ENCODE results near the gene THTPA.
"Not testable (repeated sequence)": the region's sequence is repeated elsewhere in the genome, so short reads cannot be mapped to it uniquely, and the experiment has no call there.

Gene THTPA

DNA sequence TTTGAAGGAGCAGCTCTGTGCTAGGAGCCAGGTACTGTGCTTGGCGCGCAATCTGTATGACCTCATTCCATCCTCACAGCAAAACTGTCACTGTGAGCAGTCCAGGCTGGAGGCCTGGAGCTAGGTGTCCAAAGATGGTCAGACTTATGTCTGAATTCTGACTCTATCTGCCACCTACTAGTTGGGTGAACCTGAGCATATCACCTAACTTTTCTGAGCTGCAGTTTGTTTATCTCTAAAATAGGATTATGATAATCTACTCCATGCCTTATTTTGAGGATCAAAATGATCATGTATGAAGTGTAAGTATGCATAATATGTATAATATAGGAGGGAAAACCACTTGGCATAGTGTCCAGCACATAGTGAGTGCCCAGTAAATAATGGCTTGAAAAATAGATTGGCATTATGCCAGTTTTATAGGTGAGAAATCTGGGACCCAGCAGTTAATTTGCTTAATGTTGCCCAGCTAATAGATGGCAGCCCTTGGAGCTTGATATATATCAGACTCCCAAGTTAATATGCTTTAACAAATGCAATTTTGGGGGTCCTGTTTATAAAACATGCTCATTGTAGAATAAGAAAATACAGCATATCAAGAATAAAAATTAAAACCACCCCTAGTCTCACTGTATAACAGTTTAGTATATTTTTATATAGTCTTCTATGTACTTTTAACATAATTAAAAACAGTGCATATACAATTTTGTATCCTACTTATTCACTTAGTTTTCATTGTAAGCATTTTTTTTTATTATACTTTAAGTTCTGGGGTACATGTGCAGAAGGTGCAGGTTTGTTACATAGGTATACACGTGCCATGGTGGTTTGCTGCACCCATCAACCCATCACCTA, 27.1 kb downstream of the THTPA start:
- in situ Hi-C loops (cut with MboI; ENCODE audit: low sequenced_read_pairs), result no loop called here

DNA sequence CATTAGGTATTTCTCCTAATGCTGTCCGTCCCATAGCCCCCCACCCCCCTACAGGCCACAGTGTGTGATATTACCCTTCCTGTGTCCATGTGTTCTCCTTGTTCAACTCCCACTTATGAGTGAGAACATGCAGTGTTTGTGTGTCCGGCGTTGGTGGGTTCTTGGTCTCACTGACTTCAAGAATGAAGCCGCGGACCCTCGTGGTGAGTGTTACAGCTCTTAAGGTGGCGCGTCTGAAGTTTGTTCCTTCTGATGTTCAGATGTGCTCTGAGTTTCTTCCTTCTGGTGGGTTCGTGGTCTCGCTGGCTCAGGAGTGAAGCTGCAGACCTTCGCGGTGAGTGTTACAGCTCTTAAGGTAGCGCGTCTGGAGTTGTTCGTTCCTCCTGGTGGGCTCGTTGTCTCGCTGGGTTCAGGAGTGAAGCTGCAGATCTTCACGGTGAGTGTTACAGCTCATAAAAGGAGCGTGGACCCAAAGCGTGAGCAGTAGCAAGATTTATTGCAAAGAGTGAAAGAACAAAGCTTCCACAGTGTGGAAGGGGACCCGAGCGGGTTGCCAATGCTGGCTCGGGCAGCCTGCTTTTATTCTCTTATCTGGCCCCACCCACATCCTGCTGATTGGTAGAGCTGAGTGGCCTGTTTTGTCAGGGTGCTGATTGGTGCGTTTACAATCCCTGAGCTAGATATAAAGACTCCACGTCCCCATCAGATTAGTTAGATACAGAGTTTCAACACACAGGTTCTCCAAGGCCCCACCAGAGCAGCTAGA, 27.9 kb downstream of the THTPA start:
- in situ Hi-C loops (cut with MboI; ENCODE audit: low sequenced_read_pairs), result not testable (repeated sequence)

DNA sequence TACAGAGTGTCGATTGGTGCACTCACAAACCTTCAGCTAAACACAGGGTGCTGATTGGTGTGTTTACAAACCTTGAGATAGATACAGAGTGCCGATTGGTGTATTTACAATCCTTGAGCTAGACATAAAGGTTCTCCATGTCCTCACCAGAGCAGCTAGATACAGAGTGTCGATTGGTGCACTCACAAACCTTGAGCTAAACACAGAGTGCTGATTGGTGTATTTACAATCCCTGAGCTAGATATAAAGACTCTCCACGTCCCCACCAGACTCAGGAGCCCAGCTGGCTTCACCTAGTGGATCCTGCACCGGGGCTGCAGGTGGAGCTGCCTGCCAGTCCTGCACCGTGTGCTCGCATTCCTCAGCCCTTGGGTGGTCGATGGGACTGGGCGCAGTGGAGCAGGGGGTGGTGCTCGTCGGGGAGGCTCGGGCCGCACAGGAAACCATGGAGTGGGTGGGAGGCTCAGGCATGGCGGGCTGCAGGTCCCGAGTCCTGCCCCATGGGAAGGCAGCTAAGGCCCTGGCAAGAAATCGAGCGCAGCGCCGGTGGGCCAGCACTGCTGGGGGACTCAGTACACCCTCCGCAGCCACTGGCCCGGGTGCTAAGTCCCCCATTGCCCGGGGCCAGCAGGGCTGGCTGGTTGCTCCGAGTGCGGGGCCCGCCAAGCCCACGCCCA, 28.6 kb downstream of the THTPA start:
- in situ Hi-C loops (cut with MboI; ENCODE audit: low sequenced_read_pairs), result not testable (repeated sequence)

DNA sequence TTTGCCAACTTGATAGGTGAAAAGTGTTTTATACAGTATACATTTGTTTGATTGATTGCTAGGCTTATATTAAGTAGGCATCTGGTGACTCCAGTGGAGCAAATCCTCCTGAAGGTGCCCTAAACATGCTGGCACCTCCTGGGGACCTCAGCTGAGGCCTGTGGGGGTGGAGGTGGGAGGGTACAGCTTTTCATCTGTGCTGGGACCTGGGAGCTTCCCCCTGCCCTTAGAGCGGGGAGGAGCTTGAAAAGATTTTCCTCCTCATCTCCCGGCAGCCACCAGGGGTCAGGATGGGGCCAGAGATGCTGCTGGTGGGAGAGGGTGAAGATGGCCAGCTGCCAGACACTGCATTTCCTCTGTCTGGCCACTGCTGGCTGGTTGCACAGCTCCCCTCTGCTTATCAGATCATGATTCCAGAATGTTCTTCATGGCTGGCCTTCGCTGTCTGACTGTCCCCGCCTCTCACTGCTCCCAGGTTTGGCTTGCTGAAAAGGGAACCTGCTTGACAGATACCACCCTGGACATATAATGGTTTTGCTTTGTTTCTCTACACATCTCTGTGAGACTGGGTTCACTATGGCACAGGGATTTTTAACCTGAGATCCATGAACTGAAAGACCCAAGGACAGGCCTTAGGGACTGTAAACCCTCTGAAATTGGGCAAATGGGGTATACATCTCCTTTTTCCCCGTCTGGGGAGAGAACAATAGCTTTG, 33.0 kb downstream of the THTPA start:
- in situ Hi-C loops (cut with MboI; ENCODE audit: low sequenced_read_pairs), result no loop called here

DNA sequence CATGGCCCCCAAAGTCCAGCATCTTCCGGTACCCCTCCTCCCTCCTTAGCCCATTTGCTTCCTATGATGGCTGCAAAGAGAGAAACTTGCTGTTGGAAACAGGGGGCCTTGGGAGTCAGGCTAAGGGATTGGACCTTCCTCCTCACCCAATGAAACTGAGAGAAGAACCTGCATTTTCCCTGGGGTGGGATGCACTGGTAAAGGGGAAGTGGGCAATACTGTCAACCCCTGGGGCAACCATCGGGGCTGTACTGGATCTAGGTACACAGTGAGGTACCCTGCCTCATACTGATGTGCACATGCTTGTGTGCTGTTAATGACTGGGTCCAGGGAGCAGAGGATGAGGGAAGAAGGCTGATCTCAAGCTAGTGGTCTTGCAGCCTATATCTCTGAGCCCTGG, 33.5 kb downstream of the THTPA start:
- in situ Hi-C loops (cut with MboI; ENCODE audit: low sequenced_read_pairs), result no loop called here

DNA sequence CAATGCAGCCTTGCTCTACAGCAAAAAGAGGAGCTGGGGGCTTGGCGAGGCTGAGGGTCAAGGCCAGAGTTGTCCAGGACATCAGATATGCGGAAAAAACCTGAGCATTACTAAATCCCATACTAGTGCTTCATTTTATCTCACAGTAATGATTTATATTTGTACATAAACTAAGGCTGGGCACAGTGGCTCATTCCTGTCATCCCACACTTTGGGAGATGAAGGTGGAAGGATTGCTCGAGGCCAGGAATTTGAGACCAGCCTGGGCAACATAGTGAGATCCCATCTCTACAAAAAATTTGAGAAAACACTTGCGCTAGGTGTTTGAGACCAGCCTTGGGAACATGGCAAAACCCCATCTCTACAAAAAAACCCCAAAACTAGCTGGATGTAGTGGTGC, 34.1 kb downstream of the THTPA start:
- in situ Hi-C loops (cut with MboI; ENCODE audit: low sequenced_read_pairs), result no loop called here

DNA sequence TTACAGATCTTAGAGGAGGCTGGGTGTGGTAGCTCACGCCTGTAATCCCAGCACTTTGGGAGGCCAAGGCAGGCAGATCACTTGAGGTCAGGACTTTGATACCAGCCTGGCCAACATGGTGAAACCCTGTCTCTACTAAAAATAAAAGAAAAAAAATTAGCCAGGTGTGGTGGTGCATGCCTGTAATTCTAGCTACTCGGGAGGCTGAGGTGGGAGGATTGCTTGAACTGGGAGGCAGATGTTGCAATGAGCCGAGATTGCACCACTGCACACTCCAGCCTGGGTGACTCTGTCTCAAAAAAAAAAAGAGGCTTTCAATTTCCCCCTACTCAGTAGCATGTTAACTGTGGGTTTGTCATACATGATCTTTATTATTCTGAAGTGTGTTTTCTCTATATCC, 38.1 kb downstream of the THTPA start:
- in situ Hi-C loops (cut with MboI; ENCODE audit: low sequenced_read_pairs), result not testable (repeated sequence)

DNA sequence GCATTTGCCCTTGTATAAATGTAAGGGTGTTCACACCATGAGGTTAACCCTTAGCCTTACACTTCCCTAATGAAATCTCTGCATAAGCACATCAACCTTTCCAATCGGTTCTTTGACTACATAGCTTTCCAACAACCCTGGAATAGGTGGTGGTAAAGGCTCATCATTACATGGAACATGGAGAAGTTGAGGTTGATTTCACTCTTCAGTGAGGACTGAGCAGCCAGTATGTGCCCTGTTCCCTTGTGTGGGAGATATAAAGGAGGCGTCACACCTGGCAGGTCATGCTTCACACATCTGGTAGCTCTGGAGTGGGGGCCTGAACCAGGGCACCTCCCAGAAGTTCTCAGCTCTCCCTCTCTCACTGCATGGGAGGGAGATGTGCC, 44.2 kb downstream of the THTPA start:
- in situ Hi-C loops (cut with MboI; ENCODE audit: low sequenced_read_pairs), result no loop called here

DNA sequence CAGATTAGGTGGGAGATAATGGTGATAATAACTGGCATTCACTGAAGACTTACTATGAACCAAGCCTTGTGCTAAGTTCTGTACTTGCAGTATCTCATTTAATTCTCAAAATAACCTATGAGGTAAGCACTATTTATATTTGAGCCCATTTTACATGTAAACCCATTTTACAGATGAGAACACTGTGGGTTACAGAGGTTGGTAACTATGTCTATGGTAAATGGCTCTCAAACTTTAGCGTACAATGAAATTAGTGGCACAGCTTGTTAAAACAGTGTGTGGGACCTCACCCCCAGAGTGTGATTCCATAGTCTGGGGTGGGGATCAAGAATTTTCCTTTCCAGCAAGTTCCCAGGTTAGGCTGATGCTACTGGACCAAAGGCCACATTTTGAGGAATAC, 44.7 kb downstream of the THTPA start:
- in situ Hi-C loops (cut with MboI; ENCODE audit: low sequenced_read_pairs), result no loop called here

DNA sequence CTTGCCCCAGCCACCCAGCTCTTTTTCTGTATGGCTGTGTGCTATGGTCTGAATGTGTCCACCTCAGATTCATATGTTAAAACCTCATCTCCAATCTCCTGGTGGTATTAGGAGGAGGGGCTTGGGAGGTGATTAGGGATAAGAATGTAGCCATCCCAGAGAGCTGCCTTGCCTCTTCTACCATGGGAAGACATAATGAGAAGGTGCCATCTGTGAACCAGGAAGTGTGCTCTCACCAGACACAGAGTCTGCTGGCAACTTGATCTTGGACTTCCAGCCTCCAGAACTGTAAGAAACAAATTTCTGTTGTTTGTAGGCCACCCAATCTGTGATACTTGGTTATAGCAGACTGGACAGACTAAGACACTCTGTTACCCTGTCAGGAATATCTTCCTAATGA, 45.4 kb downstream of the THTPA start:
- in situ Hi-C loops (cut with MboI; ENCODE audit: low sequenced_read_pairs), result no loop called here

DNA sequence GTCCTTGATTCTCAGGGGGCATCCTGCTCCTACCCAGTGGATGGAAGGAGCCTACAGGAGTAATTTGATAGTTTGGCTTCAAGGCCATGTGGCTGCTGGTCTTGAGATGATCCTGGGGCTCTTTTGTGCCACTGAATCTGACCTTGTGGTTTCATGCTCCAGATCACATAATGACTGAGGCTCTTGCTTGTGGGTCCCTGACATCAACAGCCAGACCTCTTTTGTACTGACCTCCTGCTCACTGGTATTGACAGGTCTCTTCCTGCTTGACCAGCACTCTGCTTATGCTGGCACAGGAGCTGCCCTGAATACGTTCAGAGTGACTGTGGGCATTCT, 45.7 kb downstream of the THTPA start:
- in situ Hi-C loops (cut with MboI; ENCODE audit: low sequenced_read_pairs), result no loop called here

DNA sequence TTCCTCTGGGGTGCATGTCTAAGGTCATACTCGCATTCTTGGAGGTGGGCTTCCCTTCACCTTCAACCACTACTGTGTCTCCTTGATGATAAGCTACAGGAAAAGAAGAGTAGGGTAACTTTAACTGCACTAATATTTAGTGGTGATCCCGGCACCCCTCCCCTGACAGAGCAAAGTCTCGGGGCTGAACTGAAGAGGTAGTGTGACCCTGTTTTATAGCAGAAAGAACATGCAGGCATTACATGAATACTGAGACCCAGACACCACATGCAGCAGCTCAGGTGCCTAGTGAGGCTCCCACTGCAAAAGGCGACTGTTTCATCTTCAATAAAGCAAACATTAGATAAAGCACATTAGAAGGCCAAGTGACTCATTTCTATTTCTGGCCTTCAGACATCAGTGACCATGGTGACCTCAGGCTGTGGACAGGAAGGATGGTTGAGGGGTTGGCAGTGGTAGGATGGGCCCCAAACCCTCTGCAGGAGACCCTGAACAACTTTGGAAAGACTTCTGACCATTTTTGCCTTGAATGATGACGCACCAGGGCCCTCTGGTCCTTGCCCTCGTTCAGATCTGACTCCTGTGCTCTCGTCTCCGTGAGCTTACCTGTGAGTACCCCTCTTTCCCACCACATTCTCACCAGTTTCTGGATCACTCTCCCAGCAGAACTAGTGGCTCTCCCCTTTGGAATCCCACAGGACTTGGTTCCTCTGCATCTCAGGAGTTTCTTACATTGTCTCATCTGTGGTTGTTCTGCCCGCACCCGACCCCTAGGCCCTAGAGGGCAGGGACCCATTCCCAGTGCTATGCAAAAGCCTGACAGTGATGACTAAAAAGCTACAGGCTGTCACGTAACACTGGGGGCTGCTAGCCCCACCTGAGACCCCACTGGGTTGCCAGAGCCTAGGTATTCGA, 46.4 kb downstream of the THTPA start:
- in situ Hi-C loops (cut with MboI; ENCODE audit: low sequenced_read_pairs), result no loop called here

DNA sequence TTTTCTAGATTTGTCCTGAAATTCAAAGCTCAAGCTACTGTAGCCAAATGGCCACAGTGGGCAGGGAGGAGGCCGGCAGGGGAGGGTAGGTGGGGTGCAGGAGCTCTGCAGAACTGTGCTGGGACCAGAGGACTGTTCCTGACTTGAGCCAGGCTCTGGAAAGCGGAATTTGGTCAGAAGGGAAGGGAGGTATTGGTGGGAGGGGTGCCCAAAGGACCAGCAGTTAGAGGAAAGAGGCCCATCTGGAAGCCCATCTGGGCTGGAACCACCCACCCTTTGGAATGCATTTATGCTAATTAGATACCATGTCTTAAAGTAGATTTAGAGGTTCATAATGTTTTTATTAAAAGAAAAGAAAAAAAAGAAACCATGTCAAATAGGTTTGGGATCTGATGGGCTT, 47.0 kb downstream of the THTPA start:
- in situ Hi-C loops (cut with MboI; ENCODE audit: low sequenced_read_pairs), result no loop called here

DNA sequence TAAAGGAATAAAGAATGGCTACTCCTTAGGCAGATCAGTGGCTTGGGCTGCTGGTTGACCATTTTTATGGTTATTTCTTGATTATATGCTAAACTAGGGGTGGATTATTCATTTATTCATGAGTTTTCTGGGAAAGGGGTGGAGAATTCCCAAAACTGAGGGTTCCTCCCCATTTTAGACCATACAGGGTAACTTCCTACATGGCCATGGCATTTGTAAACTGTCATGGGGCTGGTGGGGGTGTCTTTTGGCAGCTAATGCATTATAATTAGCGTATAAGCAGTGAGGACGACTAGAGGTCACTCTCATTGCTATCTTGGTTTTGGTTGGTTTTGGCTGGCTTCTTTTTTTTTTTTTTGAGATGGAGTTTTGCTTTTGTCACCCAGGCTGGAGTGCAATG, 48.1 kb downstream of the THTPA start:
- in situ Hi-C loops (cut with MboI; ENCODE audit: low sequenced_read_pairs), result no loop called here

DNA sequence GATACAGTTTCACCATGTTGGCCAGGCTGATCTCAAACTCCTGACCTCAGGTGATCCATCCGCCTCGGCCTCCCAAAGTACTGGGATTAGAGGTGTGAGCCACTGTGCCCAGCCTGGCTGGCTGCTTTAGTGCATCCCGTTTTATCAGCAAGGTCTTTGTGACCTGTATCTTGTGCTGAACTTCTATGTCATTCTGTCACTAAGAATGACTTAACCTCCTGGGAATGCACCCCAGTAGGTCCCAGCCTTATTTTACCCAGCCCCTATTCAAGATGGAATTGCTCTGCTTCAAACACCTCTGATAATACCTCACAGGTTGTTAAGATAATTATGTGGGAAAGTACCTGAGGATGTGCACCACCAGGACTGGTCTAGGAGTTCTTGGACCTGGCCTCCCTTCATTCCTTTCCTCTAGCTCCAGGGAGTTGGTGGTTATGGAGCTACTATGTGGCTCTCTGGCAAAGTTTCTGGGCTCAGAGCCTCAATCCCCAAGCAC, 48.7 kb downstream of the THTPA start:
- in situ Hi-C loops (cut with MboI; ENCODE audit: low sequenced_read_pairs), result no loop called here

DNA sequence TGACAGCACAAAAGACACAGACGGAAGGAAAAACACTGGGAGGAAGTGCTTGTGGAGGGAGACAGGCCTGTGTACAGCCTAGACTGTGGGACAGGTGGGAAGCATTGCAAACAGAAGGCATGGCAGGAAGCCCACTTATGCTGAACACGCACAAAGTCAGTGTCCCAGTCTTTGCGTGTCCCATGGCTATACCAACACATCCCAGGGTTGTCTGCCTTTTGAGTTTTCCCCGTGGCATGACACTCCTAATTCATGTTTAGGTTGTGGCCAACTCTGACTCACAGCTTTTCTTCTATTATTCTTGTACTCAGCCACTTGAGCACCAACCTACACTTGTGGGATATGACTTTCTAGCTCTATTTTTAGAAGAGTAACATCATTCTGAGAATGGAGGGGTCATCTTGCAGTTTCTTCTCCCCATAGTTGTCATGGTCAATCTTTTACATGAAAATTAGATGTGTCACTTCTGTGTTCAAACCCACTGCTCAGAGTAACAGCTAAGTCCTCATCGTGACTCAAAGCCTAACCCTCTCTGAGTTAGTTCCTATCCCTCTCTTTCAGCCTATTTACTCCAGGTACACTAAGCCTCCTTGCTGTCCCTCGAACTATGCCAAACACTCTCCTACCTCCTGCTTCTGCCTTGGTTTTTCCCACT, 50.0 kb downstream of the THTPA start:
- in situ Hi-C loops (cut with MboI; ENCODE audit: low sequenced_read_pairs), result no loop called here

DNA sequence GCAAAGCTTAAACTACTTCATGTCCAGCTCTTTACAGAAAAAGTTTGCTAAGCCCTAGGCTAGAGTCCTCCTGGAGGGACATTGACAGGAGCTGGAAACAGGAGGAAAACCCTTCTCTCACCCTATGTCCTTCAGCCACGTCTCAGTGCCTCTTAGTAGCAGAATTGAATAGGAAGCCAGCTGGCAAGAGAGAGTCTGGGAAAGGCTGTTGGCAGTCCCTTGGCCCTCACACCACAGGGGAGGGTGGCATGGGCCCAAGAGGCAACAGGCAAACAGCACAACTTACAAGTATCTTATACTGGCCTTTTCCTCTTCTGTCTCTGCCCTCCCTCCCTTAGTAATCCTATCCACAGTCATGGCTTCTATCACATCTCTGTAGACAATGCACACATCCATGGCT, 52.4 kb downstream of the THTPA start:
- in situ Hi-C loops (cut with MboI; ENCODE audit: low sequenced_read_pairs), result no loop called here

DNA sequence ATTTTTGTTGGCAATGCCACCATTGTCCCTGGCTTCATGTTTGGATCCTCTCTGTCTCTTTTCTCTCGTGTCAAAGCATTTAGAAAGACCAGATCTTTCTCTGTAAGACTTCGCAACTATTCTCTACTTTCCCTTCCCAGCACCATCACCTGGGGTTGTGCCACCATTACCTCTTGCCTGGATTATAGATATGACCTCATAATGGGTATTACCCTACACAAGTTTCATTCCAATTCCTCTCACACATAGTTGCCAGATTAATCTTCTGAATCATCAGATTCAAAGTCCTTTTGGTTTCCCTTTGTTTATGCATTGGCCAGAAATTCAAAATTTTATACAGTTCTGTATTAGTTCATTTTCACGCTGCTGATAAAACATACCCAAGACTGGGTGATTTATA, 52.9 kb downstream of the THTPA start:
- in situ Hi-C loops (cut with MboI; ENCODE audit: low sequenced_read_pairs), result no loop called here

DNA sequence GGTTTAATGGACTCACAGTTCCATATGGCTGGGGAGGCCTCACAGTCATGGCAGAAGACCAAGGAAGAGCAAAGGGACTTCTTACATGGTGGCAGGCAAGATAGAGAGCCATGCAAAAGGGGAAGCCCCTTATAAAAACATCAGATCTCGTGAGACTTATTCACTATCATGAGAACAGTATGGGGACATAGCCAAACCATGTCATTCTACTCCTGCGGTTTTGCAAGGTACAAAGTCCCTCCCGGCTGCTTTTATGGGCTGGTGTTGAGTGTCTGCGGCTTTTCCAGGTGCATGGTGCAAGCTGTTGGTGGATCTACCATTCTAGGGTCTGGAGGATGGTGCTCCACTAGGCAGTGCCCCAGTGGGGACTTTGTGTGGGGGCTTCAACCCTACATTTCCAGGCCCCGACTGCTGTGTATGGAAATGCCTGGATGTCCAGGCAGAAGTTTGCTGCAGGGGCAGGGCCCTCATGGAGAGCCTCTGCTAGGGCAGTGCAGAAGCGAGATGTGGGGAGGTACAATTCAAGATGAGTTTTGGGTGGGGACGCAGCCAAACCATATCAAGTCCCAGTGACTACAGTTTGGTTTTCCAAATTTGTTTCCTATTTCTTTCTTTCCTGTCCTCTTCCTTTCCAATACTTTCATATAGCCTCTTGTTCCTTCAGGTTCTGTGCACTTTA, 53.5 kb downstream of the THTPA start:
- in situ Hi-C loops (cut with MboI; ENCODE audit: low sequenced_read_pairs), result not testable (repeated sequence)

Measured in hTERT RPE-1 (cell line).